Measurements from ENCODE around the gene PPIA.

PPIA gene

DNA sequence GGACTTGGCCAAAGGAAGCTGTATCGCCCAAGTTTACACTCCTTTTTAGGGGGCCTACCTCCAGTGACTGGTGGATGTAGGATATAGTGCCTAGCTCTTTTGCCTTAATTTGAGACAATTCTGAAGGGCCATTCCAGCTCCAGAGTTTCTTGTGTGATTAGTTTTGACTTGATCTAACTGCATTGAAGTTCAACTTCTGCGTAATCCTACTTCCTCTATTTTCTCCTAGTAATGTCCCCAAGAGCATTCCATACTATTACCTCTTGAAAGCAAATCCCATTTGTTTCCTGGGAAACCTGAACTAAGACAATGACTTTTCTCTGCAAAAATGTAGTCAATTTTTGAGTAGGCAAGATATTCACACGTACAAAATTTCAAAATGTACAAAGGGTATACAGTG is 56.1 kb downstream of the PPIA start:
- no peak for TF ChIP-seq ZFX (IDR thresholded peaks at IDR 0.05; ENCODE audit: borderline replicate concordance)
- TF ChIP-seq, protein P1, sequence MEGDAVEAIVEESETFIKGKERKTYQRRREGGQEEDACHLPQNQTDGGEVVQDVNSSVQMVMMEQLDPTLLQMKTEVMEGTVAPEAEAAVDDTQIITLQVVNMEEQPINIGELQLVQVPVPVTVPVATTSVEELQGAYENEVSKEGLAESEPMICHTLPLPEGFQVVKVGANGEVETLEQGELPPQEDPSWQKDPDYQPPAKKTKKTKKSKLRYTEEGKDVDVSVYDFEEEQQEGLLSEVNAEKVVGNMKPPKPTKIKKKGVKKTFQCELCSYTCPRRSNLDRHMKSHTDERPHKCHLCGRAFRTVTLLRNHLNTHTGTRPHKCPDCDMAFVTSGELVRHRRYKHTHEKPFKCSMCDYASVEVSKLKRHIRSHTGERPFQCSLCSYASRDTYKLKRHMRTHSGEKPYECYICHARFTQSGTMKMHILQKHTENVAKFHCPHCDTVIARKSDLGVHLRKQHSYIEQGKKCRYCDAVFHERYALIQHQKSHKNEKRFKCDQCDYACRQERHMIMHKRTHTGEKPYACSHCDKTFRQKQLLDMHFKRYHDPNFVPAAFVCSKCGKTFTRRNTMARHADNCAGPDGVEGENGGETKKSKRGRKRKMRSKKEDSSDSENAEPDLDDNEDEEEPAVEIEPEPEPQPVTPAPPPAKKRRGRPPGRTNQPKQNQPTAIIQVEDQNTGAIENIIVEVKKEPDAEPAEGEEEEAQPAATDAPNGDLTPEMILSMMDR (IDR thresholded peaks at IDR 0.05), result no peak
- H3K27ac ChIP-seq, result no peak overlapping the region

All from 22Rv1 (cell line).